Germinal center (tissue), 1 donor: Measurements from ENCODE around the gene R3HDM4.

Experiments
- DNase-seq: peaks from one replicate; pipeline ENCODE4 v3.0.0; 2012; ENCODE audit warnings: mixed read lengths, low spot score

The R3HDM4 gene

DNA sequence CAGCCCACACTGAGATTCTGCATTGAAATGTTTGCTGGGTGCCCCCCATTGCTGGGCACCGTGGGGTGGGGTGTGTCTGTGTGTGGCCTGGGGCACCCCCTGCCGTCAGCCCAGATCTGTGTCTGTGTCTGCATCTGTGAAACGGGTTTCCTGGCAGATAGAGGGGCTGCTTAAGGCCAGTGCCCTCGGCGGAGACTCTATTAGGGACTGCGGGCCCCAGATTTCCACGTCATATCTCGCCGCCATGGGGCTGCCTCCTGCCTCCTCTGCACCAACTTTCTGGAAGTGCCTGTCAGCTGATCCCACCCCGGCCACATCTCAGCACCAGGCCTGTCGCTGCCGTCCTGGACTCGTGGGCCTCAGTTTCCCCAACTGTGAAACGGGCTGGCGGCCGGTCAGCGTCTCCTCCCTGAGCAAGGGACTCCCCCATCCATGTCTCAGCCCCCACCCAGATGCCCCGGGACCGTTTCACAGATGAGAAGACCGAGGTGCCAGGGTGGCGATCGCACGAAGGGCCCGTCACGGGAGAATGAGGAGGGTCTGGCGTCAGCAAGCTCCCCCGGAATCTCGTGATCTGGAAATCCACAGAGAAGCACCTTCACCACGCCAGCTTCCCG is 34.2 kb upstream of the R3HDM4 start:
- peak; percentile 39 for DNase-seq

DNA sequence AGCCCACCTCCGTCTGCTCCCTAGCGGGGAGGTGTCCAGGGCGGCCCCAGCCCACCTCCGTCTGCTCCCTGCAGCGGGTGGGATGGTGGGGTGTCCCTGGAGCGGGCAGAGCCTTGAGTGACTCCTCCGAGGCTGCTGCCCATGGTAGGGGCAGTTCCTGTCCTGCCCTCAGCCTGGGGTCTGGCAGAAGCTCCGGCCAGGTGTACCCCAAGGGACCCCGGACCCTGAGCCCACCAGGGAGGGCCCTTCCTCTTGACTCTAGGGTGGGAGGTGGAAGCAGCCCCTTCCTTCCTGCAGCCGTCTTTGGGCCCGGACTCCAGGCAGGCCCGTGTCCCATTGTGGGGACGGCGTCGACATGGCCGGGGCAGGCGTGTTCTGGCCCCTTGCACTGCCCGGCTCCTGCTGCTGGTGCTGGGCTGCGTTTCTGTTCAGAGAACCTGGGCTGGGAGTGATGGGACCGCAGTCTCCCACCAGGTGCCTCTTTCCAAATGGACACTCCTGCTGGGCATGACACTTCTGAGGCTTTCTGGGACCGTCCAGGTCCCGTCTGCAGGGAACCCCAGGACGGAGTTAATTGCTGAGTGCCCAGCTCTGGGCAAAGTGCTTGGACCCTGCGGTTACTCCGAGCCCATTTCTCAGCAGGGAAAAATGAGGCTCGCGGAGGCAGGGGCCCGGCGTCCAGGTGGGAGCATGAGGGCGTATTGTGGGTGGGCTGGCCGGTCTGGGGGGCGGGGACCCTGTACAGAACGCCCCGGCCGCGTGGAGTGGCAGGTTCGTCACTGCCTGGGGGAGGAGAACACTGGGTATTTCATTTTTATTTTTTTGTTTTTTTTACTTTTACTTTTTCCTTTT is 32.6 kb upstream of the R3HDM4 start:
- DNase-seq = no peak

DNA sequence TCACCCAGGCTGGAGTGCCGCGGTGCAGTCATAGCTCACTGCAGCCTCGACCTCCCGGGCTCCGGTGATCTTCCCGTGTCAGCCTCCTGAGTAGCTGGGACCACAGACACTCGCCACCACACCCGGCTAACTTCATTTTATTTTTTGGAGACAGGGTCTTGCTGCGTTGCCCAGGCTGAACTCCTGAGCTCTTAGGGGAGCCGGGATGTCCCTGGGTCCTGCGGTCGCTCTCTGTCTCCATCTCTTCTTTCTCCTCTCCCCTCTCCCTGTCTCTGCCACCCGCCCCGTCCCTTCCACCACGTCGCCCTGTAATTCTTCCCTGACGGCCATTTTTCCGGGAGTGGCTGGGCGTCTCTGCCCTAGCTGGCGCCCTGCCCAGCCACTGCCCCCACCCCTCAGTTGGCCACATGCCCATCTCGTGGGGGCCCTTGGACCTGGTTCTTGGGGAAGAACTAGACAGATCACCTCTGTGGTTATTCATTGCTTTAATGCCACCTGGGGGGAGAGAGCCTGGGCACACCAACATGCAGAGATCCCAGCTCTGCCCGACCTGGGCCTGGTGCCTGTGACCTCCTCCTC is 31.7 kb upstream of the R3HDM4 start:
- DNase-seq = no peak

GRCh38 chr19:944171-944567 is 31.1 kb upstream of the R3HDM4 start:
- DNase-seq = no peak

DNA sequence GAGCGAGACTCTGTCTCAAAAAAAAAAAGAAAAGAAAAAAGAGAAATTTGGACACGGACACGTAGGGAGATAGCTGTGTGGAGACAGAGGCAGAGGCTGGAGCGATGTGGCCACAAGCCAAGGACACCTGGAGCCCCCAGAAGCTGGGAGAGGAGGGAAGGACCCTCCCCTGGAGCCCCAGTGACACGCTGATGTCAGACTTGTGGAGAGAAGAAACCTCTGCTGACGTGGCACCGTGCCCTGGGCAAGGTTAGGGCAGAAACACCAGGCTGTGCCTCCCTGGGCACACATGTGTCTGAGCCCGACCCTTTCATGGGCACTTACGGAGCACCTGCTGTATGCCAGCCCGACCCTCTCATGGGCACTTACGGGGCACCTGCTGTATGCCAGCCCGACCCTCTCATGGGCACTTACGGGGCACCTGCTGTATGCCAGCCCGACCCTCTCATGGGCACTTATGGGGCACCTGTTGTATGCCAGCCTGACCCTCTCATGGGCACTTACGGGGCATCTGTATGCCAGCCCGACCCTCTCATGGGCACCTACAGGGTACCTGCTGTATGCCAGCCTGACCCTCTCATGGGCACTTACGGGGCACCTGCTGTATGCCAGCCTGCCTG is 30.6 kb upstream of the R3HDM4 start:
- no peak for DNase-seq

GRCh38 chr19:942133-942645 is 29.2 kb upstream of the R3HDM4 start:
- no peak for DNase-seq

- no peak for DNase-seq
Observed at GRCh38 chr19:941292-942132, 28.5 kb upstream of the R3HDM4 start.

- DNase-seq = no peak
Observed at GRCh38 chr19:940591-941291, 27.7 kb upstream of the R3HDM4 start.

- no peak for DNase-seq
Observed at GRCh38 chr19:939922-940321, 26.9 kb upstream of the R3HDM4 start.

- DNase-seq = no peak
Observed at GRCh38 chr19:939439-939838, 26.4 kb upstream of the R3HDM4 start.

- DNase-seq = no peak
Observed at GRCh38 chr19:938233-938923, 25.4 kb upstream of the R3HDM4 start.

DNA sequence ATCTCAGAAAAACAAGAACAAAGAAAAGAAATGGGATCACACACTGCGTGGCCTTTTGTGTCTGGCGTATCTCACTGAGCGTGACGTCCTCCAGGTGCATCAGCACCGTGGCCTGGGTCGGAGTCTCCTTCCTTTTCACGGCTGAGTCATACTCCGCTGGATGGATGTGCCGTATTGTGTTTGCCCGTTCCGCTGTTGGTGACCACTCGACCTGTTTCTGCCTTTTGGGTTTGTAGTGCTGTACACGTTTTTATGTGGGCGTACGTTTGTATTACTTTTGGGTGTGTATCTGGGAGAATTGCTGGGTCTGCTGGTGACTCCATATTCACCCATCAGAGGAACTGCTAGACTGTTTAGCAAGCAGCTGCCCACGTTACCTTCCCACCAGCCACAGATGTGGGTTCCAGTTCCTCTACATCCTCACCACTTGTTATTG is 24.3 kb upstream of the R3HDM4 start:
- no peak for DNase-seq

DNA sequence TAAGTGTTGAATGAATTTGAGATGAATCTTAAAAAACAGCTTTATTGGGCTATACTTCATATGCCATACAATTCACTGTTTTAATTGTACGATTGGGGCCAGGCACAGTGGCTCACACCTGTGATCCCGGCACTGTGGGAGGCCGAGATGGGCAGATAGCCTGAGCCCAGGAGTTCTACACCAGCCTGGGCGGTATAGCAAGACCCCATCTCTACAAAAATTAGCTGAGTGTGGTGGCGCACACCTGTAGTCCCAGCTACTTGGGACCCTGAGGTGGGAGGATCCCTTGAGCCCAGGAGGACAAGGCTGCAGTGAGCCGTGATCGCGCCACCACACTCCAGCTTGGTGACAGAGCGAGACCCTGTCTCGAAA is 23.1 kb upstream of the R3HDM4 start:
- DNase-seq = no peak

GRCh38 chr19:934865-935479 is 22.0 kb upstream of the R3HDM4 start:
- DNase-seq = no peak

GRCh38 chr19:934197-934840 is 21.3 kb upstream of the R3HDM4 start:
- no peak for DNase-seq

DNA sequence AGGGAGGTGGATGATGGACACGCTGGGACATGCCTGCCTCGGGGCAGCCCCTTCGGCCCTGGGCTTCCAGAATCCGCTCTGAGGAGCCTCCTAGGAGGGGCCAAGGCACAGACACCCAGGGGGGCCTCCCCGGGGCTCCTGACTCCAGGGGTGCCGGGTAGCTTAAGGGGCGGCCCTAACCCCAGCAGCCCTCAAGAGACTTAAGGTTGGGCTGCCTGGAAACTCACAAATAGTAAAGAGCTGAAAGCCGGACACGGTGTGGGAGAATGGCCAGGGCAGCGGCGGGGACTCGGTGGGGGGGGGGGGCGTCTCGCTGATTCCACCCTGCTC is 20.5 kb upstream of the R3HDM4 start:
- DNase-seq = no peak

GRCh38 chr19:932648-933552 is 19.9 kb upstream of the R3HDM4 start:
- no peak for DNase-seq

DNA sequence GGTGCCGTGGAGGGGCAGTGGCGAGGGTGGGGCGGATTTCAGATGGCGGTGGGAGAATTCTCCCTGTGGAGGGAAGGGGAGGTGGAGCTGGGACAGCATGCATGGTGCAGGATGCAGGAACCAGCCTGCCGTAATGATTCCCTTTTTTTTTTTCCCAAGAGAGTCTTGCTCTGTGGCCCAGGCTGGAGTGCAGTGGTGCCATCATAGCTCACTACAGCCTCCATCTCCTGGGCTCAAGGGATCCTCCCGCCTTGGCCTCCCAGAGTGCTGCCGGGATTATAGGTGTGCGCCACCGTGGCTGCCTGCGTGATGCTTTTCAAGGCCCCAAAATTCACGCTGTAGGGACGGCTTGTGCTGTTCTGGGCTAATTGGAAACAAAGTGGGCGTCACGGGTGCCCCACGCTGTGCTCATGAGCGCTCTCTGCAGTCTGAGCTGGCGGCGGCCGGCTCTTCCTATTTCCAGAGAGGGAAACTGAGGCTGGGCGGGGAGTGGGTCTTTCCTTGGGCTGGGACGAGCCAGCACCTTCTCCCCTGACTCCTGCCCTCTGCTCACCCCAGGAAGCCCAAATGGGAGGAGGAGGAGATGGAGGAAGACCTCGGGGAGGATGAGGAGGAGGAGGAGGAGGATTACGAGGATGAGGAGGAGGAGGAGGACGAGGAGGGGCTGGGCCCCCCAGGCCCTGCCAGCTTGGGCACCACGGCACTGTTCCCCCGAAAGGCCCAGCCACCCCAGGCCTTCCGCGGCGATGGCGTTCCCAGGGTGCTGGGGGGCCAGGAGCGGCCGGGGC is 19.0 kb upstream of the R3HDM4 start:
- DNase-seq = no peak
